ENCODE data around the gene BATF3.

- no peak for TF ChIP-seq EZH2phosphoT487 (IDR thresholded peaks at IDR 0.05; ENCODE audit: insufficient read depth, low read depth)
- TF ChIP-seq EZH2 (IDR thresholded peaks at IDR 0.05; ENCODE audit: insufficient read depth, poor library complexity, severe bottlenecking): no peak
Measured at GRCh38 chr1:212678456-212679410, 20.9 kb downstream of the BATF3 start.
